ENCODE measurements around the gene VRK1.

Gene VRK1

GRCh38 chr14:96928779-96929380 is 131.7 kb downstream of the VRK1 start:
- DNase-seq, result no peak

- no peak for DNase-seq
Measured at GRCh38 chr14:96929950-96930349, 132.8 kb downstream of the VRK1 start.

- no peak for DNase-seq
Measured at GRCh38 chr14:96930526-96930925, 133.3 kb downstream of the VRK1 start.

All from activated CD4-positive, alpha-beta T cell treated with anti-CD3 and anti-CD28 coated beads for 48 hours (primary cell).